ENCODE results near the gene HOXD13. TPM values are rescaled to one million over a fixed set of nuclear protein-coding genes. Genes with fewer than 3 reads are reported as not detected.

Gene HOXD13
- total and polyA plus RNA-seq, 2 of the 13 experiments (the other 11 are each of a cell fraction or from before 2014, with no cell fraction given) = not detected

- no peak for TF ChIP-seq MYPOP (CRISPR knock-in tag; IDR thresholded peaks at IDR 0.05)
- TF ChIP-seq EZH2 (conservative IDR thresholded peaks at IDR 0.05; ENCODE audit: low read depth, low read length) = peak; percentile 7; the same call in 1 of the 2 replicates
- no peak for TF ChIP-seq GPN1 (CRISPR knock-in tag; IDR thresholded peaks at IDR 0.05; ENCODE audit: borderline replicate concordance)
- TF ChIP-seq, protein P1, sequence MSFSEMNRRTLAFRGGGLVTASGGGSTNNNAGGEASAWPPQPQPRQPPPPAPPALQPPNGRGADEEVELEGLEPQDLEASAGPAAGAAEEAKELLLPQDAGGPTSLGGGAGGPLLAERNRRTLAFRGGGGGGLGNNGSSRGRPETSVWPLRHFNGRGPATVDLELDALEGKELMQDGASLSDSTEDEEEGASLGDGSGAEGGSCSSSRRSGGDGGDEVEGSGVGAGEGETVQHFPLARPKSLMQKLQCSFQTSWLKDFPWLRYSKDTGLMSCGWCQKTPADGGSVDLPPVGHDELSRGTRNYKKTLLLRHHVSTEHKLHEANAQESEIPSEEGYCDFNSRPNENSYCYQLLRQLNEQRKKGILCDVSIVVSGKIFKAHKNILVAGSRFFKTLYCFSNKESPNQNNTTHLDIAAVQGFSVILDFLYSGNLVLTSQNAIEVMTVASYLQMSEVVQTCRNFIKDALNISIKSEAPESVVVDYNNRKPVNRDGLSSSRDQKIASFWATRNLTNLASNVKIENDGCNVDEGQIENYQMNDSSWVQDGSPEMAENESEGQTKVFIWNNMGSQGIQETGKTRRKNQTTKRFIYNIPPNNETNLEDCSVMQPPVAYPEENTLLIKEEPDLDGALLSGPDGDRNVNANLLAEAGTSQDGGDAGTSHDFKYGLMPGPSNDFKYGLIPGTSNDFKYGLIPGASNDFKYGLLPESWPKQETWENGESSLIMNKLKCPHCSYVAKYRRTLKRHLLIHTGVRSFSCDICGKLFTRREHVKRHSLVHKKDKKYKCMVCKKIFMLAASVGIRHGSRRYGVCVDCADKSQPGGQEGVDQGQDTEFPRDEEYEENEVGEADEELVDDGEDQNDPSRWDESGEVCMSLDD (CRISPR knock-in tag; IDR thresholded peaks at IDR 0.05; ENCODE audit: borderline replicate concordance) = no peak
- TF ChIP-seq ZNF160 (CRISPR knock-in tag; IDR thresholded peaks at IDR 0.05) = no peak
- TF ChIP-seq NBN (conservative IDR thresholded peaks at IDR 0.05) = no peak
- no peak for TF ChIP-seq HBP1 (CRISPR knock-in tag; IDR thresholded peaks at IDR 0.05; ENCODE audit: low read depth)
- TF ChIP-seq REL (CRISPR knock-in tag; conservative IDR thresholded peaks at IDR 0.05) = no peak
- TF ChIP-seq RNF2 (conservative IDR thresholded peaks at IDR 0.05; ENCODE audit: low read depth) = no peak
- TF ChIP-seq DNMT1 (CRISPR knock-in tag; IDR thresholded peaks at IDR 0.05) = no peak
- TF ChIP-seq CC2D1A (CRISPR knock-in tag; IDR thresholded peaks at IDR 0.05) = no peak
- no peak for TF ChIP-seq ZNF17 (CRISPR knock-in tag; IDR thresholded peaks at IDR 0.05)
- TF ChIP-seq ZNF501 (CRISPR knock-in tag; IDR thresholded peaks at IDR 0.05) = no peak
- no peak for TF ChIP-seq ZKSCAN1 (IDR thresholded peaks at IDR 0.05; ENCODE audit: low read length)
- no peak for TF ChIP-seq ZNF136 (CRISPR knock-in tag; IDR thresholded peaks at IDR 0.05; ENCODE audit: low read depth)
- TF ChIP-seq, protein P2, sequence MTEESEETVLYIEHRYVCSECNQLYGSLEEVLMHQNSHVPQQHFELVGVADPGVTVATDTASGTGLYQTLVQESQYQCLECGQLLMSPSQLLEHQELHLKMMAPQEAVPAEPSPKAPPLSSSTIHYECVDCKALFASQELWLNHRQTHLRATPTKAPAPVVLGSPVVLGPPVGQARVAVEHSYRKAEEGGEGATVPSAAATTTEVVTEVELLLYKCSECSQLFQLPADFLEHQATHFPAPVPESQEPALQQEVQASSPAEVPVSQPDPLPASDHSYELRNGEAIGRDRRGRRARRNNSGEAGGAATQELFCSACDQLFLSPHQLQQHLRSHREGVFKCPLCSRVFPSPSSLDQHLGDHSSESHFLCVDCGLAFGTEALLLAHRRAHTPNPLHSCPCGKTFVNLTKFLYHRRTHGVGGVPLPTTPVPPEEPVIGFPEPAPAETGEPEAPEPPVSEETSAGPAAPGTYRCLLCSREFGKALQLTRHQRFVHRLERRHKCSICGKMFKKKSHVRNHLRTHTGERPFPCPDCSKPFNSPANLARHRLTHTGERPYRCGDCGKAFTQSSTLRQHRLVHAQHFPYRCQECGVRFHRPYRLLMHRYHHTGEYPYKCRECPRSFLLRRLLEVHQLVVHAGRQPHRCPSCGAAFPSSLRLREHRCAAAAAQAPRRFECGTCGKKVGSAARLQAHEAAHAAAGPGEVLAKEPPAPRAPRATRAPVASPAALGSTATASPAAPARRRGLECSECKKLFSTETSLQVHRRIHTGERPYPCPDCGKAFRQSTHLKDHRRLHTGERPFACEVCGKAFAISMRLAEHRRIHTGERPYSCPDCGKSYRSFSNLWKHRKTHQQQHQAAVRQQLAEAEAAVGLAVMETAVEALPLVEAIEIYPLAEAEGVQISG (CRISPR knock-in tag; IDR thresholded peaks at IDR 0.05) = no peak
- TF ChIP-seq ZNF7 (CRISPR knock-in tag; IDR thresholded peaks at IDR 0.05) = no peak
- no peak for TF ChIP-seq NPAS2 (CRISPR knock-in tag; IDR thresholded peaks at IDR 0.05; ENCODE audit: borderline replicate concordance)
- TF ChIP-seq UBTF (CRISPR knock-in tag; IDR thresholded peaks at IDR 0.05) = no peak
These were observed 9.4 kb upstream of the HOXD13 start (continued) for GRCh38 chr2:176082824-176083751.

Data from HepG2 (cell line).